Activated naive CD8-positive, alpha-beta T cell treated with anti-CD3 and anti-CD28 coated beads, Interleukin-2, amount 50 U/mL, for 24 hours (primary cell): ENCODE measurements around the gene TPRG1L.
A peak's percentile ranks its signal among the peaks of the same experiment; 100 is the strongest.

Source experiments
- ATAC-seq: fragments of 150-1000 bp; cut with Tn5 transposase; one replicate; pipeline ENCODE4 v1.10.0; 2021
- DNase-seq: peaks from one replicate; pipeline ENCODE4 v3.0.0; 2021
- H3K27ac Mint-ChIP-seq: one replicate; pipeline ENCODE4 v1.8.0; 2021; ENCODE audit warnings: mild to moderate bottlenecking, mixed read lengths
- H3K27me3 Mint-ChIP-seq: one replicate; pipeline ENCODE4 v1.8.0; 2021; ENCODE audit warnings: mixed read lengths
- H3K36me3 Mint-ChIP-seq: one replicate; pipeline ENCODE4 v1.8.0; 2021; ENCODE audit warnings: low read depth, mixed read lengths
- H3K4me1 Mint-ChIP-seq: one replicate; pipeline ENCODE4 v1.8.0; 2021; ENCODE audit warnings: mixed read lengths
- H3K4me3 Mint-ChIP-seq: one replicate; pipeline ENCODE4 v1.8.0; 2021; ENCODE audit warnings: mild to moderate bottlenecking, moderate library complexity, mixed read lengths
- H3K9me3 Mint-ChIP-seq: one replicate; pipeline ENCODE4 v1.8.0; 2021; ENCODE audit warnings: mixed read lengths

TPRG1L gene

GRCh38 chr1:3650248-3651025 lies 25.6 kb downstream of the TPRG1L start:
- DNase-seq (no peak), ATAC-seq (no peak)
- peaks cover 28% of the 10 kb centered on the region for H3K4me1 Mint-ChIP-seq
- peak overlapping the region; percentile 82 for H3K4me3 Mint-ChIP-seq
- no peak overlapping the region for H3K27ac Mint-ChIP-seq
- peaks cover 3% of the 10 kb centered on the region for H3K36me3 Mint-ChIP-seq
- no peaks in the 10 kb centered on the region for H3K9me3 Mint-ChIP-seq
- H3K27me3 Mint-ChIP-seq = peaks cover 34% of the 10 kb centered on the region

- Mint-ChIP-seq H3K4me1 (peaks cover 30% of the 10 kb centered on the region), H3K27me3 (peaks cover 39% of the 10 kb centered on the region), H3K27ac (no peak overlapping the region), H3K36me3 (no peaks in the 10 kb centered on the region), H3K4me3 (peak overlapping the region; percentile 24), H3K9me3 (no peaks in the 10 kb centered on the region)
- DNase-seq = no peak
- no peak for ATAC-seq
Observed at GRCh38 chr1:3651026-3651929, 26.5 kb downstream of the TPRG1L start.

GRCh38 chr1:3651930-3652547 lies 27.2 kb downstream of the TPRG1L start, which contains the start of gene TP73:
Gene TP73 (plus strand): TSS chr1:3652516. CDS start chr1:3682366, 29,850 bp downstream.
- H3K4me3 Mint-ChIP-seq = no peak within 1 kb of the TSS
- H3K27ac Mint-ChIP-seq = no peak within 1 kb of the TSS
- ATAC-seq (no peak), DNase-seq (peak; percentile 15)
- peaks cover 36% of the 10 kb centered on the region for H3K4me1 Mint-ChIP-seq
- no peaks in the 10 kb centered on the region for H3K36me3 Mint-ChIP-seq
- peaks cover 45% of the 10 kb centered on the region for H3K27me3 Mint-ChIP-seq
- no peaks in the 10 kb centered on the region for H3K9me3 Mint-ChIP-seq

- Mint-ChIP-seq H3K36me3 (no peaks in the 10 kb centered on the region), H3K27me3 (peaks cover 48% of the 10 kb centered on the region), H3K27ac (no peak overlapping the region), H3K4me3 (no peak overlapping the region), H3K4me1 (peaks cover 36% of the 10 kb centered on the region), H3K9me3 (no peaks in the 10 kb centered on the region)
- ATAC-seq (no peak), DNase-seq (no peak)
Observed at GRCh38 chr1:3652548-3653285, 27.9 kb downstream of the TPRG1L start.

GRCh38 chr1:3653286-3653618 lies 28.4 kb downstream of the TPRG1L start:
- no peak for ATAC-seq
- peaks cover 30% of the 10 kb centered on the region for H3K4me1 Mint-ChIP-seq
- no peaks in the 10 kb centered on the region for H3K36me3 Mint-ChIP-seq
- H3K27ac Mint-ChIP-seq = no peak overlapping the region
- H3K4me3 Mint-ChIP-seq = no peak overlapping the region
- no peak for DNase-seq
- no peaks in the 10 kb centered on the region for H3K9me3 Mint-ChIP-seq
- H3K27me3 Mint-ChIP-seq = peaks cover 50% of the 10 kb centered on the region

- H3K9me3 Mint-ChIP-seq = no peaks in the 10 kb centered on the region
- DNase-seq (no peak), ATAC-seq (no peak)
- no peaks in the 10 kb centered on the region for H3K36me3 Mint-ChIP-seq
- peaks cover 20% of the 10 kb centered on the region for H3K4me1 Mint-ChIP-seq
- H3K27ac Mint-ChIP-seq = no peak overlapping the region
- no peak overlapping the region for H3K4me3 Mint-ChIP-seq
- peaks cover 53% of the 10 kb centered on the region for H3K27me3 Mint-ChIP-seq
Observed at GRCh38 chr1:3654549-3655281, 29.9 kb downstream of the TPRG1L start.

- no peak overlapping the region for H3K27ac Mint-ChIP-seq
- no peaks in the 10 kb centered on the region for H3K9me3 Mint-ChIP-seq
- ATAC-seq (peak; percentile 54), DNase-seq (no peak)
- no peak overlapping the region for H3K4me3 Mint-ChIP-seq
- H3K36me3 Mint-ChIP-seq = no peaks in the 10 kb centered on the region
- H3K27me3 Mint-ChIP-seq = peaks cover 44% of the 10 kb centered on the region
- H3K4me1 Mint-ChIP-seq = peaks cover 14% of the 10 kb centered on the region
Observed at GRCh38 chr1:3656450-3657095, 31.8 kb downstream of the TPRG1L start.

GRCh38 chr1:3657096-3657475 lies 32.3 kb downstream of the TPRG1L start:
- no peak overlapping the region for H3K4me3 Mint-ChIP-seq
- peaks cover 44% of the 10 kb centered on the region for H3K27me3 Mint-ChIP-seq
- peaks cover 14% of the 10 kb centered on the region for H3K4me1 Mint-ChIP-seq
- DNase-seq (no peak), ATAC-seq (no peak)
- H3K9me3 Mint-ChIP-seq = no peaks in the 10 kb centered on the region
- no peaks in the 10 kb centered on the region for H3K36me3 Mint-ChIP-seq
- H3K27ac Mint-ChIP-seq = no peak overlapping the region

GRCh38 chr1:3657578-3658230 lies 32.9 kb downstream of the TPRG1L start:
- Mint-ChIP-seq H3K4me3 (no peak overlapping the region), H3K36me3 (no peaks in the 10 kb centered on the region), H3K27ac (no peak overlapping the region), H3K9me3 (no peaks in the 10 kb centered on the region), H3K27me3 (peaks cover 46% of the 10 kb centered on the region), H3K4me1 (peaks cover 14% of the 10 kb centered on the region)
- ATAC-seq (peak; percentile 31), DNase-seq (no peak)

GRCh38 chr1:3658231-3658615 lies 33.4 kb downstream of the TPRG1L start:
- Mint-ChIP-seq H3K27me3 (peaks cover 43% of the 10 kb centered on the region), H3K4me3 (no peak overlapping the region), H3K9me3 (no peaks in the 10 kb centered on the region), H3K4me1 (peaks cover 14% of the 10 kb centered on the region), H3K36me3 (no peaks in the 10 kb centered on the region), H3K27ac (no peak overlapping the region)
- no peak for ATAC-seq
- no peak for DNase-seq

- Mint-ChIP-seq H3K9me3 (no peaks in the 10 kb centered on the region), H3K36me3 (no peaks in the 10 kb centered on the region), H3K27ac (no peak overlapping the region), H3K27me3 (peaks cover 34% of the 10 kb centered on the region), H3K4me1 (peaks cover 12% of the 10 kb centered on the region), H3K4me3 (no peak overlapping the region)
- DNase-seq = no peak
- ATAC-seq = no peak
Observed at GRCh38 chr1:3659093-3659492, 34.3 kb downstream of the TPRG1L start.

GRCh38 chr1:3660704-3661103 lies 35.9 kb downstream of the TPRG1L start:
- H3K4me1 Mint-ChIP-seq = peaks cover 12% of the 10 kb centered on the region

GRCh38 chr1:3661631-3662030 lies 36.8 kb downstream of the TPRG1L start:
- Mint-ChIP-seq H3K27me3 (peaks cover 15% of the 10 kb centered on the region), H3K9me3 (no peaks in the 10 kb centered on the region), H3K4me3 (no peak overlapping the region), H3K27ac (no peak overlapping the region), H3K36me3 (no peaks in the 10 kb centered on the region), H3K4me1 (peaks cover 7% of the 10 kb centered on the region)
- DNase-seq (no peak), ATAC-seq (no peak)

More at GRCh38 chr1:3660704-3661103, 35.9 kb downstream of the TPRG1L start:
- Mint-ChIP-seq H3K9me3 (no peaks in the 10 kb centered on the region), H3K36me3 (no peaks in the 10 kb centered on the region), H3K4me3 (no peak overlapping the region), H3K27ac (no peak overlapping the region), H3K27me3 (peaks cover 19% of the 10 kb centered on the region)
- DNase-seq = no peak
- ATAC-seq = peak; percentile 21
